GM15510 (cell line): ENCODE data around the gene LARP1.

Experiments
- POLR2A ChIP-seq: IDR thresholded peaks from 3 replicates; pipeline ENCODE4 v1.6.1; 2011; ENCODE audit warnings: borderline replicate concordance; ENCODE audit not compliant: insufficient read length; ENCODE audit errors: extremely low read depth

Gene LARP1

DNA sequence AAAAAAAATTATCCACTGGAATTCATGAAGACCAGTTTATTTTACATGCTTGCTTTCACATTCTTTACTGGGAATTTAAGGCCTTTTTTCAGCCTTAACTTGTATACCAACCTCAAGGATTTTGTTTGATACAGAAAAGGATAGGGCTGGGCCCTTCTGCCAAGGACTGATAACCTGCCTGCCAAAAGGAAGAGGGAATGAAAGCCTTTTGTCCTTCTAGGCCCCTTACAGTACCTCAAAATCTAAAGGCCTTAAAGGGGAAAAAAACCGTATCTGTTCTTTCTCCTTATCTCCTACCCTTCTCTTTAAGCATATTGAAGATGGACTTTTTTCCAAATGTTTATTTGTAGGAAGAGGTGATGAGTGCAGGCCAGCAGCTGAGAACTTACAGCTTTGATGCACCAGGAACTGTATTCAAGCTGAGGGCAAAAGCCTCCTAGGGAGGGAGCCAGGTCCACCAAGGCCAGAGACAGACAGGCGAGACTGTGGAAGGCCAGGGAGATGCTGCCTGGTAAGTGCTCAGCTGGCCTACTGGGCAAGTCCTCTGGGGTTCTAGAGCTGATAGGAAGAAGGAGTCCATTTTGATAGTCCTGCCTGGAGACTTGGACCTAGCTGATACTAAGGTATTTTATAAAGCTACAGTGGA is 63.4 kb downstream of the LARP1 start:
- no peak for TF ChIP-seq POLR2A

GRCh38 chr5:154819546-154819945 is 64.4 kb downstream of the LARP1 start:
- TF ChIP-seq POLR2A = no peak

DNA sequence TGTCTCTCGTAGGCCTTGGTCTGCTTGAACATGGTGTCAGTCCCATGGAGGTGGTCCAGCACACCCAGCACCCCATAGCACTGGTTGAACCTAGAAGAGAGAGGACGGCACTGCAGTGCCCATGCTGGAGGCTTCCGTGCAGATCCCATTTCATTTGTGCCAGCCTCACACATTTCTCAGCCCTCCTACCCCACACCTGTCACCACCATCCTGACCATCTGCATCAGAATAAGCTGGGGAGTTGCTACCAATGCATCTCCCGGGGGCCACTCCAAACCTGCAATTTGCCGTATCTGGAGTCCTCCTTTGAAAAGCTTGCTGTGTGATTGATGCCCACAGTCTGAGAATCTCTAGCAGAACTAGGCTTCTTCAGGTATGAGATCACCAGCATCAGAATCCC is 65.2 kb downstream of the LARP1 start:
- no peak for TF ChIP-seq POLR2A

- no peak for TF ChIP-seq POLR2A
Measured at GRCh38 chr5:154823605-154824004, 68.4 kb downstream of the LARP1 start.

GRCh38 chr5:154824070-154824469 is 68.9 kb downstream of the LARP1 start:
- no peak for TF ChIP-seq POLR2A

GRCh38 chr5:154829181-154829588 is 74.0 kb downstream of the LARP1 start:
- no peak for TF ChIP-seq POLR2A

GRCh38 chr5:154829589-154830218 is 74.5 kb downstream of the LARP1 start:
- TF ChIP-seq POLR2A = no peak

GRCh38 chr5:154830219-154830595 is 75.0 kb downstream of the LARP1 start:
- TF ChIP-seq POLR2A = no peak

DNA sequence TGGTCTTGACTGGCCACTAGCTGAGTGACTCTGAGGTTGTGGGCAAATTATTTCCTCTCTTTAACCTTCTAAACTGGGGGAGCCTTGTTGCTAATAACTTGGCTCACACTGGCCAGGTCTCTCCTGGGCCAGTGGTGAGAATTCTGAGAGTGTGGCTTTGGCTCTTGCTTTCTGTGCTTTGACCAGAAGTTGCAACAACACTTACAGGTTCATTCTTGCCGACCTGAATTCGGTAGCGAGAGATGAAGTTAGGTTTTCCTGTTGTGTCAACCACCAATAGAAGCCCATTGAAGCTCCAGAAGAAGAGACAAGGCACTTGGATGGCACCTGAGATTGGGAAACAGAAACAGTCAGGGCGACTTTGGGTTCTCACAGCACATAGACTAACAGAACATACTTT is 75.4 kb downstream of the LARP1 start:
- TF ChIP-seq POLR2A = no peak

GRCh38 chr5:154831451-154831850 is 76.3 kb downstream of the LARP1 start:
- TF ChIP-seq POLR2A = no peak

DNA sequence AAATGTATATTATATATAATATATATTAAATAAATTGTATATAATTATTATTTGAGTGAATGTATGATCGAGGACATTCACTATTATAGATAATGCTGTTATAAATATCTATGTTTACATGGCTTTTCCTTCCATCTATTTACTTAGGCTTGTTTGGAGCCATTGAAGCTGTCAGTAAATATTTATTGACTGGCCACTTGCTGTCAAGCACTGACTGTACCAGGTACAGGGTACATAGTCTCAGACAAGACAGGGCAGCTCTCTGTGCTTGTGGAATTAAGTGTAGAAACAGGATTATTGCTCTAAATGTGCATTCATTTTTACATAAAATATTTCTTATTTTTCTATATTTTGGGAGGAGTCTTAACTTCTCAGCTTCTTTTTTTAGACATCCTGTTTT is 78.9 kb downstream of the LARP1 start:
- TF ChIP-seq POLR2A = no peak

- TF ChIP-seq POLR2A = no peak
Measured at GRCh38 chr5:154836225-154836624, 81.0 kb downstream of the LARP1 start.

DNA sequence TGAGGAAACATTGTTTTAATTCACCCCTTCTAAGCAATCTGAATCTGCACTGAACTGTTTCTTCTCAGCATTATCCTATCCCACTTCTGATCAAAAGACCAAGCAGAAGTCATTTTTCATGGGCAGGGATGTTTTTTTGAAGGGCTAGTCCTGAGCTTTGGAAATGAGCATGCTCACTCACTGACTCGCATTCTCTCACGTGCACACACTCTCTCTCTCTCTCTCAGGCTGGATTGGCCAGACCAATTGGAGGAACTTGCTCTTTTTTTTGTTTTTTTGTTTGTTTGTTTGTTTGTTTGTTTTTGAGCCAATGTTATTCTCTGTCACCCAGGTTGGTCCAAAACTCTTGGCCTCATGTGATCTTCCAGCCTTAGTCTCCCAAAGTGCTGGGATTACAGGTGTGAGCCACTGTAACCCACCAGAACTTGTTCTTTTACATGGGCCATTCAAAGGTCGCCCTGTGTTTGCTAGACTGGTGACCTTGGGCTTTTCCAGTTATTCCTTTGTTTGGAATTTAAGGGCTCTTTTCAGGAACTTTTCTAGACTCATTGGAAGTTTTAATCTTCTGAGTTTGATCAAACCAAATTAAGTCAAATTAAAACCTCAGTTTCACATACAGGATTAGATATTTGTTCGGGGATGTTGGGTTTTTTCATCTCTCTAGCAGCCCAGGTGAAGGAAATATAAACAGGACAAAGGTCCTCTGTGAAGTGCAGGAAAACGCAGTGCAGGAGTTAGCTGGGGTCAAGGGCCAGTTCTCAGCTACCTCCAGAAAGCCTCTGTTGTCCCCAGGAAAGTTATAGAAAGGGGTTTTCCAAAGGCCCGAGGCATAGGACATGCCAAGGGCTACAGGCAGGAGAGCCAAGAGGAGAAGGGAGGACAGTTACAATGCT is 82.1 kb downstream of the LARP1 start:
- TF ChIP-seq POLR2A = no peak

DNA sequence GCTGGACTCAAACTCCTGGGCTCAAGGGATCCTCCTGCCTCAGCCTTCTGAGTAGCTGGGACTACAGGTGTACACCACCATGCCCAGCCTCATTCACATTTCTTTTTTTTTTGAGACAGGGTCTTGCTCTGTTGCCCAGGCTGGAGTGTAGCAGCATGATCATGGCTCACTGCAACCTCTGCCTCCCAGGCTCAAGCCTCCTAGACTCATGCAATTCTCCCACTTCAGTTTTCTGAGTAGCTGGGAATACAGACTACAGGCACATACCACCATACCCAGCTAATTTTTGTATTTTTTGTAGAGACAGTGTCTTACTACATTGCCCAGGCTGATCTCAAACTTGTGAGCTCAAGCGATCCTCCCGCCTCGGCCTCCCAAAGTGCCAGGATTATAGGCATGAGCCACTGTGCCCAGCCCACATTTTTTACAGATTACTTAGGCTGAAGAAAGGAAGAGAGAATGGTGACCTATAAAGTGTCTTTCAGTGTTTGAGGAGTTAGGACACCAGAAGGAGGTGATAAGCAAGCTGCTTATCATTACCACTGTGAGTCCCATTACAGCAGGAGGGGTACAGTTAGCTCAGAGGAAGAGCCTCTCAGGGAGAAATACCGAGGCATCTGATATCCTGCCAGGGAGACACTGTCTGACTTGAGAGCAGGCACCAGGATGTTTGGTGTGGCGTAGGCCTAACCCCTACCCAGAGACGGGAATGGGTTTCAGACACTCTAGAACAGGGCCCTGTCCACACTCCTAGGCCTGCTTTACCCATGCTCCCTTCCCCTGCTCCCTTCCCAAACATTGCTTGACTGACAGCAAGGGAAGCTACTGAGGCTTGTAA is 85.5 kb downstream of the LARP1 start:
- no peak for TF ChIP-seq POLR2A

- TF ChIP-seq POLR2A = no peak
Measured at GRCh38 chr5:154841273-154841661, 86.1 kb downstream of the LARP1 start.
